Activated CD4-positive, alpha-beta T cell treated with anti-CD3 and anti-CD28 coated beads, Interleukin-2, amount 10 ng/mL, durations not matched to agents 7 days and 5 days (primary cell): ENCODE measurements around the gene SPINT2. TPM values are rescaled to one million over a fixed set of nuclear protein-coding genes. Genes with fewer than 3 reads are reported as not detected.

Experiments used
- total RNA-seq, 2 experiments: library from RNA; stranded (reverse); gene quantifications; one replicate each; pipeline ENCODE4 v1.2.3, GENCODE V29; 2021

The SPINT2 gene
- total RNA-seq, 2 experiments from 2014 or later = 8.9 to 9.3 TPM

Other genes with a start within 250 kb of the SPINT2 start
- under 1 TPM; 0.12 to 0.20 TPM for gene DPF1, start 40.4 kb upstream of the SPINT2 start, total RNA-seq
- gene PPP1R14A, start 8.2 kb upstream of the SPINT2 start, total RNA-seq = not detected
- gene C19orf33, start 39.7 kb downstream of the SPINT2 start, total RNA-seq = not detected
- gene YIF1B, start 51.4 kb downstream of the SPINT2 start, total RNA-seq = 10 to 100 TPM; 63.1 to 72.4 TPM
- 10 to 100 TPM; 12.6 to 14.0 TPM for gene KCNK6, start 55.3 kb downstream of the SPINT2 start, total RNA-seq
- 1 to 10 TPM; 4.2 to 5.6 TPM for gene CATSPERG, start 71.3 kb downstream of the SPINT2 start, total RNA-seq
- 100 to 1,000 TPM; 178 to 186 TPM for gene PSMD8, start 110.0 kb downstream of the SPINT2 start, total RNA-seq
- gene GGN, start 123.5 kb downstream of the SPINT2 start, total RNA-seq = not detected
- 1 to 10 TPM; 1.2 to 1.8 TPM for gene SPRED3, start 124.1 kb downstream of the SPINT2 start, total RNA-seq
- 10 to 100 TPM; 27.5 to 37.2 TPM for gene FAM98C, start 138.5 kb downstream of the SPINT2 start, total RNA-seq
- 1 to 10 TPM; 2.6 to 3.8 TPM for gene RASGRP4, start 161.6 kb downstream of the SPINT2 start, total RNA-seq
- 1 to 10 TPM in 1 of 2 experiments, under 1 TPM in 1; 0.79 to 1.0 TPM for gene RYR1, start 169.1 kb downstream of the SPINT2 start, total RNA-seq